Amniotic stem cell (primary cell): ENCODE results near the gene PNPLA3.
A peak's percentile ranks its signal among the peaks of the same experiment; 100 is the strongest.

Source experiments
- DNase-seq: peaks from one replicate; lab custom pipeline; 2025; lab: John Stamatoyannopoulos, UW

The PNPLA3 gene

GRCh38 chr22:43923631-43924464, at the start of gene PNPLA3:
TSS of gene PNPLA3 (plus strand) at chr22:43923805. CDS start at chr22:43923912, 107 bp downstream.
- DNase-seq: peak; percentile 86

- no peak for DNase-seq
Measured at GRCh38 chr22:43876866-43877509, 46.6 kb upstream of the PNPLA3 start.

- DNase-seq: no peak
Measured at GRCh38 chr22:43878079-43878795, 45.4 kb upstream of the PNPLA3 start.

- DNase-seq: no peak
Measured at GRCh38 chr22:43878831-43879550, 44.6 kb upstream of the PNPLA3 start.

- DNase-seq: no peak
Measured at GRCh38 chr22:43879901-43880540, 43.6 kb upstream of the PNPLA3 start.

GRCh38 chr22:43880541-43880991, 43.0 kb upstream of the PNPLA3 start:
- DNase-seq: no peak

- DNase-seq: no peak
Measured at GRCh38 chr22:43881091-43882061, 42.2 kb upstream of the PNPLA3 start.

GRCh38 chr22:43882122-43882767, 41.4 kb upstream of the PNPLA3 start:
- DNase-seq: no peak

- peak; percentile 44 for DNase-seq
Measured at GRCh38 chr22:43883012-43883661, 40.5 kb upstream of the PNPLA3 start.

- no peak for DNase-seq
Measured at GRCh38 chr22:43883719-43884415, 39.7 kb upstream of the PNPLA3 start.

GRCh38 chr22:43884600-43885318, 38.8 kb upstream of the PNPLA3 start:
- peak; percentile 12 for DNase-seq

- no peak for DNase-seq
Measured at GRCh38 chr22:43885319-43885671, 38.3 kb upstream of the PNPLA3 start.

- no peak for DNase-seq
Measured at GRCh38 chr22:43885786-43886185, 37.8 kb upstream of the PNPLA3 start.

GRCh38 chr22:43886231-43886630, 37.4 kb upstream of the PNPLA3 start:
- no peak for DNase-seq

- no peak for DNase-seq
Measured at GRCh38 chr22:43887391-43887790, 36.2 kb upstream of the PNPLA3 start.

- no peak for DNase-seq
Measured at GRCh38 chr22:43888740-43889139, 34.9 kb upstream of the PNPLA3 start.

- DNase-seq: no peak
Measured at GRCh38 chr22:43889201-43889859, 34.3 kb upstream of the PNPLA3 start.
